GM18909 (cell line): ENCODE results near the gene PTPRN2.
"Not testable (repeated sequence)": the region's sequence is repeated elsewhere in the genome, so short reads cannot be mapped to it uniquely, and the experiment has no call there.

Experiments used
- ATAC-seq: cut with Tn5 transposase; IDR thresholded peaks from one replicate; pipeline ENCODE4 v1.9.1; 2021; ENCODE audit warnings: mild to moderate bottlenecking; ENCODE audit not compliant: unreplicated experiment, poor library complexity

Gene PTPRN2

DNA sequence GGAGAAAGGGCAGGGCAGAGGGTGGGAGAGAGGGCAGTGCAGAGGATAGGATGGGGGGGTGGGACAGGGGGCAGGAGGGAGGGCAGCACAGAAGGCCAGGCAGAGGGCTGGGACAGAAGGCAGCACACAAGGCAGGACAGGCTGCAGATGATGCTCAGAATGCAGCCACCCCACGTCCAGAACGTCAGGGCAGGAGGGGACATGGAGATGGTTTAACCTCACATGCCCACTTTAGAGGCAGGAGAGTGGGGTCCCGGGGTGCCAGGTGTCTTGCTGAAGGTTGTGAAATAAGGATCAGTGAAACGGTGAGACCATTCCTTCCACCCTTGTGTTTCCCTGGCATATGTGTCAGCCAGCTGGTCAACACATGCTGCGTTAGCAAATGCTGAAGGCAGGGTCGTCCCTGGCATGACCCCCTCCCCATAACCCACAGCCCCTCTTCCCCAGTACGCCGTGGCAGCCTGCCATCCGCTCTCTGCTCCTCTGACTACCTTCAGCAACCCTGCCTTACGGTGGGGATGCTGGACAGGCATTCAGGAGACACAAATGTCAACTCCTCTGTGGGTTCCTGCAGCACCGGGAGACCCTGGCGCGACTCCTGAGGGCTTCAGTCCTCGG lies 658.7 kb downstream of the PTPRN2 start:
- ATAC-seq, result no peak

DNA sequence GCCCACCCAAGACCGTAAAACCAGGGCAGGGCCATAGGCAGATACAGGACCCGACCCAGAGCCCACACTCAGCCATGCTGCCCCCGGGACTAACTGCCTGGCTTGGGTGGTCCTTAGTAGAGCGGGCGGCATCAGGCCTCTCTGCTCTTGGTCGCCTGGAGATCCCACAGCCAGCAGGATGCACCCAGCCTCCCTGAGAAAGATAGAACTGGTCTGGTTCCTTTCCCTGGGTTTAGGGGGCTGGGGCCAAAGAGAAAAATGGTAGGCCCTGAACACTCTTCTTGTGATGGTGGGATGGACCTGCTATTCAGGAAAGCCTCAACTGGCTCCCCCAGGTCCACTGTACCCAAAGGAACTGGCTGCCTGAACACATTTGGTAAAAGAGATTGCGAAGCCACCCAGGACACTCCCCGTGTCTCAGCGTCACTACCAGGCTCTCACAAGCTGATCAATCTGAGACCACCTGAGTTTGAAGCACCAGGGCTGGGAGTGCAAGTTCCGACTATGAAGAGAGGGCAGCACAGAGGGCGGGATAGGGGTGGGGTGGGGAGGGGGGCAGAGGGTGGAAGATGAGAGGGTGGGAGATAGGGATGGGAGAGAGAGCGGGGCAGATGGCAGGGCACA lies 659.3 kb downstream of the PTPRN2 start:
- no peak for ATAC-seq

DNA sequence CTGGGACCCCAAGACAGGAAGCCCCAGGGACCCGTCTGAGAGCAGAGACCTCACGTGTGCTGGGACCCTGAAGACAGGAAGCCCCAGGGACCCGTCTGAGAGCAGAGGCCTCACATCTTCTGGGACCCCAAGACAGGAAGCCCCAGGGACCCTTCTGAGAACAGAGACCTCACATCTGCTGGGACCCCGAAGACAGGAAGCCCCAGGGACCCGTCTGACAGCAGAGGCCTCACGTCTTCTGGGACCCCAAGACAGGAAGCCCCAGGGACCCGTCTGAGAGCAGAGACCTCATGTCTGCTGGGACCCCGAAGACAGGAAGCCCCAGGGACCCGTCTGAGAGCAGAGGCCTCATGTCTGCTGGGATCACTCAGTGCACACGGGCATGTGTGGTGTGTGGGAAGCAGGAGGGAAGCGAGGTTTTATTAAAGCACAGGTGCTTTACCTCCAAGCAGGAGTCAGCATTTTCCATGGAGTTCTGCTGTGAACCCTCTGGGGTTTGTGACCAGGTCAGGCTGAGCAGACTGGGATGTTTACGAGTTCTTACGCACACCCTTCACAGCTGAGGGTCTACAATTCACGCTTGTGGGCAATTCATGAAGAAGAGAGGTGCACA lies 660.2 kb downstream of the PTPRN2 start:
- ATAC-seq, result no peak

DNA sequence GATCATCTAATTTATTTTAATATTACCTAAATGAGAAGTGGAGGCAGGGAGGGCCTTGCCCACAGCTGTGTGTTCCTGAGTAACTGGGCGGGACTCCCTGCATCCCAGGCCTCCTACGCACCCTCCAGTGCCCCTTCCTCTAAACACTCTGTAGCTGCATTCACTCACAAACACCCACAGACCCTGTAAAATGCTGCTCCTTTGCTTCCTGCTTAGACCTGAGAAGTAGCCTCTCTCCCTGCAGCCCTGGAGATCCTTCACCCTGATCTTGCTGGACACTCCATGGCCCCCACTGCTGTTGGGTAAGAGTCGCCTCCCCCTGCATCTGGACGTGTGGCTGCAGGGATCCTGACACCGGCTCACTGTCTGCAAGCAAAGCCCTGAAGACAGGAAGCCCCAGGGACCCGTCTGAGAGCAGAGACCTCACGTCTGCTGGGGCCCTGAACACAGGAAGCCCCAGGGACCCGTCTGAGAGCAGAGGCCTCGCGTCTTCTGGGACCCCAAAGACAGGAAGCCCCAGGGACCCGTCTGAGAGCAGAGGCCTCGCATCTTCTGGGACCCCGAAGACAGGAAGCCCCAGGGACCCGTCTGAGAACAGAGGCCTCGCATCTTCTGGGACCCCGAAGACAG lies 661.0 kb downstream of the PTPRN2 start:
- no peak for ATAC-seq

DNA sequence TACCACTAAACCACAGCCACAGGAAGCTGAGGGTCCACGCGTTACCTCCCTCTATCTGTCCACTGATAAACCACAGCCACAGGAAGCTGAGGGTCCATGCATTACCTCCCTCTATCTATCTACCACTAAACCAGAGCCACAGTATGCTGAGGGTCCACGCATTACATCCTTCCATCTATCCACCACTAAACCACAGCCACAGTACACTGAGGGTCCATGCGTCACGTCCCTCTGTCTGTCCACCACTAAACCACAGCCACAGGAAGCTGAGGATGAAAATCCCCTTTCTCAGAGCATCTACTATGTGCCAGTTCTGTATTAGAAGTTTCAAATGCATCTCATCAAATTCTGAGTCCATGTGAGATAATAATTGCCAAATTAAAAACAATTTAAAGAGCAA lies 661.5 kb downstream of the PTPRN2 start:
- no peak for ATAC-seq

DNA sequence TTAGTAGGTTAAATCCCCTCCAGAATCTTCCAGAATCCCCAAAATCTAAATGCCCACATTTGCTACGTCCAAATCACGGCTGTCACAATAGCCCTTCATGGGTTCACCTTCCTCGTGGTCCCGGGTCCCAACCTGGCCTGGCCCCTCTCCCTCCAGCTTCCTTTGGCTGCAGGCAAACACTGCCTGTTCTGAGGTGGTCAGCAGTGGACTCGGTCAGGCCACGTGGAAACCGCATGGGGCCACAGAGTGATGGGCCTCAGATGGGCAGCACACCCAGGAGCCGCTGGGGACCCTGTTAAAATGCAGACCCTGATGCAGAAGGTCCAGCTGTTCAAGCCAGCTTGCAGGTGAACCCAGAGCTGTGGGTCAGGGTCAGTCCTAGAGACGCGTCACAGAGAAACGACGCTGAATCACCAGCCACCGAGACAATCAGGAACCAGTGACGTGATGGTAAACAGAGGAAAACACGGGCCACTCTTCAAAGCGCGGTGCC lies 662.2 kb downstream of the PTPRN2 start:
- no peak for ATAC-seq

DNA sequence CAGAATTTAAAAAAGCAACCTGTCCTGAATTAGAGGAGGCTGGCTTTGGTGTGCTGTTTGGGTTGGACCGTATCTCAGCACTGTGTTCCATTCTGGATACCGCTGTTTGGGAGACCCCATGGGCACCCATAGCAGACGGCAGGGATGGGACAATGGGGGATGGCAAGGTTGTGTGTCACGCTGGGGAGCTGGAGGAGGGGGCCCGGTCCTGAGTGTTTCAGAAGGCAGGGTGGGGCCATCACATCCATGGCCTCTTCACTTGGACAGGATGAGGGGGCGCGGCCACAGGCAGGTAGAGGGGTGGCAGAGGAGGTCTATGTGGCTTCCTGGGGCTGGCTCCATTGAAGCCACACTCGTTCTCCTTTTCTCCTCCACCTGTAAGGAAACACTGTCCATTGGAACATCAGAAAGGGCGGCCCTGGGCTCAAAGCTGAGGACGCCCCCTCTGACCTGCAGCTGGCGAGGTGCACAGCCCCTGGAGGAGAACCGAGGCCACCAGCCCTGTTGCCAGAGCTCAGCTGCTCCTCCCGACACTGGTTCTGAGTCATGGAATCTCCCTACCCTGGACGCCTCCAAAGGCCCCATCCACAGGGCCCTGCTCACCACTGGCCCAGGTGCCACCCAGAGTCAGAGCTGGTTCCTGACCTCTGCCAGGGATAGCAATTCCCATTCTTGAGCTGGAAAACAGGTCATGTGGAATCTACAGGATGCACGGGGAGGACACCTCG lies 663.6 kb downstream of the PTPRN2 start:
- no peak for ATAC-seq

DNA sequence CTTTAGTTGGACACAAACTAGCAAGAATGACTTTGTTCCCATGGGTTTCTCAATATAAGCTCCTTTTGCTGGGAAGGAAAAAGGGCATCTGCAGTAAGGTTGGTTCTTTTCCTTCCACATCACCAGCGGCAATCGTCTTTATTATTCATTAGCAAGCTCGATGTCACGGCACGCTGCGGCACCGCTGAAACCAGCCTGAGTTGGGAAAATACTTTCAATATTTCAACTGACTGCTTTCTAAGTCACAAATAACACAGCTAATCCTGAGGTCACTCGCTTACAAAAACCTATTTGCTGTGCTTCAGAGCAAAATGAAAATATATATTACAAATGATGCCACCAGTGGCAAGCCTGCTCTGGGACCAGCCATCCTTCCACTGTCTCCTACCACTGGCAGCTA lies 665.0 kb downstream of the PTPRN2 start:
- ATAC-seq, result no peak

DNA sequence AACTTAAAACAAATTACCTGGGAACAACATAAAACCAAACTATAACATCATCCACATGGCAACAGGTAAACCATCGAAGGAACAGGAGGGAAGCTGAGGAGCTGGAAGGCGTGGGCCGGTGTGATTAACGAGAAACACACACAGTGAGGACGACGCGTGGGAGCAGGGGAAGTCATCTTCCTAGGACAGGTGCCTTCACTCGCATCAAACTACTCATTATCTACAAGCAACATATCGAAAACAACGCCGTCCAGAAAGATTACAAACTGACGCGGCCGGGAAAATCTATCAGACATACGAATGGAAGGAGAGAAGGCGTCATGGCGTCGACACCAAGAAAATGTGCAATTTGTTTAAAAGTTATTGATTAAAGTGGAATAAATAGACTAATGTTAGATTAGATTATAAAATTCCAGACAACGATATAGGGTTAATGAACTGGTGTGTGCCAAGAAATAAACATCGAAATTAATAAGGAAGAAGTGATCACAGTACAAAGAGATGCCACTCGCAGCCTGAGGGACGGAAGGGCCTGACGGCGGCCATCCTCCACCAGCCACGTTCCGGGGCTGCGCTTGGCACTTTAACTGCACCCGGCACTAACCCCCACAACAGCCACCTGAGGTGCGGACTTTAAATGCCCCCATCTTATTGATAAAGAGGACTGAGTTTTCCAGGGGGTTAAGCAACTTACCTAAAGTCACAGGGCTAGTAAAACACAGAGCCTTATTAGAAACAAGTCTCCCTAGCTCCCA lies 669.1 kb downstream of the PTPRN2 start:
- no peak for ATAC-seq

DNA sequence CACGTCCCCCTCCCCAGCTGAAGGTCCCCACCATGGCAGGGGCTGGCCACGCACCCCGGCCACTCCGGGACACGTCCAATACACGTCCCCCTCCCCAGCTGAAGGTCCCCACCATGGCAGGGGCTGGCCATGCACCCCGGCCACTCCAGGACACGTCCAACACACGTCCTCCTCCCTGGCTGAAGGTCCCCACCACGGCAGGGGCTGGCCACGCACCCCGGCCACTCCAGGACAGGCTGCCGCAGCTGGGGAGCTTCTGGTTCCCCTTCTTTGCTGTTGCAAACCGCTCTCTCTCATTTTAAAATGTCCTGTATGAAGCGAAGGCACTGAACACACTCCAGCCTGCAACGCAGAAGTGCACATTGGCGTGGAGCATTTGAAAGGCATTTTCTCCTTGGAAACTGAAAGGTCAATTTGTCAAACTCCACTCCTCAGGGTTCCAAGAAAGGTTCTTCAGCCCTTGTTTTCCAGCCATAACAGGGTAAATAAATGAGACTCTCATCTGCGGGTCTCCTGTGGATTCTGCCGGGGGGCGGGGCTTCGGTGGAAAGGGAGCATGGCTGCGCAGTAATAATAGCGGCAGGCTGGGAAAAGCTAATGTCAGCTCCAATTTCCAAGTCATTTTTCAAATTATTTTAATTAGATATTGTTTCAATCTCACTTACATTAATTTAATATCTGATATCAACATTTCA lies 670.5 kb downstream of the PTPRN2 start:
- ATAC-seq, result no peak

DNA sequence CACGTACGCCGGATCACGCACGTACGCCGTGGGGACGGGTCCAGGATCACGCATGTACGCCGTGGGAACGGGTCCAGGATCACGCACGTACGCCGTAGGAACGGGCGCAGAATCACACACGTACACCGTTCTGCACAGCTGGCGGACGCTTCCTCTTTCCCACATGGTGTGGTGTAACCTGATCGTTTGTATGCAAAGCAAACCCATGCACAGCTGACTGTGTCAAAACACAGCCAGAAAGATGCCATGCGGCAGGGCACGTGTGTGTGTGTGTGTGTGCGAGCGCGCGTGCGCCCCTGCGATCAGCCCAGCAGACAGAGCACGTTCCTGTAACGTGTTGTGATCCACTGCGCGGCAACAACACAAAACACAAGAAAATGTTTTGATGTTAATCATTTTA lies 677.2 kb downstream of the PTPRN2 start:
- ATAC-seq, result no peak

DNA sequence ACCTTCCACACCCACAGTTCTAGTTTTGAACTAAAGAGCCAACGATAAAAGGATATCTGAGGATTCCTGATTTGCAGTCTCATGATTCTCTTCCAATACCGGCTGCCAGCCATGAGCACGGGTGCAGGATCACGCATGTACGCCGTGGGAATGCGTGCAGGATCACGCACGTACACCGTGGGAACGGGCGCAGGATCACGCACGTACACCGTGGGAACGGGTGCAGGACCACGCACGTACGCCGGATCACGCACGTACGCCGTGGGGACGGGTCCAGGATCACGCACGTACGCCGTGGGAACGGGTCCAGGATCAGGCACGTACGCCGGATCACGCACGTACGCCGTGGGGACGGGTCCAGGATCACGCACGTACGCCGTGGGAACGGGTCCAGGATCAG lies 677.6 kb downstream of the PTPRN2 start:
- ATAC-seq, result not testable (repeated sequence)

DNA sequence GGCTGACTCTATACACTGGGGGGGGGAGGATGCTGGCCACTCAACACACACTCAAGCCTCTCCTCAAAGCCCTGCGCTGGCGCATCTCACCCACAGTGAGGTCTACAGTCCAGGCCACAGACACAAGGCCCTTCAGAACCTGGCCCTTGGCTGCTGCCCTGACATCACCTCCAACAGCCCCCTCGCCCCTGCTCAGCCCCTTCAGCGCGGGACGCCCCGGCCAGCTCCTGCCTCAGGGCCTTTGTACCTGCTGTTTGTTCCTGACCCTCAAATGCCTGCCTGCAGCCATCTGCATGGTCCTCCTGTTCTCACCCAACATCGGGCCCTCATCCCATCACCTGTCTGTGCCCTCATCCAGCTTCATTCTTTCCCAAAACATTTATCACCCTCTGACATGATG lies 678.3 kb downstream of the PTPRN2 start:
- no peak for ATAC-seq

DNA sequence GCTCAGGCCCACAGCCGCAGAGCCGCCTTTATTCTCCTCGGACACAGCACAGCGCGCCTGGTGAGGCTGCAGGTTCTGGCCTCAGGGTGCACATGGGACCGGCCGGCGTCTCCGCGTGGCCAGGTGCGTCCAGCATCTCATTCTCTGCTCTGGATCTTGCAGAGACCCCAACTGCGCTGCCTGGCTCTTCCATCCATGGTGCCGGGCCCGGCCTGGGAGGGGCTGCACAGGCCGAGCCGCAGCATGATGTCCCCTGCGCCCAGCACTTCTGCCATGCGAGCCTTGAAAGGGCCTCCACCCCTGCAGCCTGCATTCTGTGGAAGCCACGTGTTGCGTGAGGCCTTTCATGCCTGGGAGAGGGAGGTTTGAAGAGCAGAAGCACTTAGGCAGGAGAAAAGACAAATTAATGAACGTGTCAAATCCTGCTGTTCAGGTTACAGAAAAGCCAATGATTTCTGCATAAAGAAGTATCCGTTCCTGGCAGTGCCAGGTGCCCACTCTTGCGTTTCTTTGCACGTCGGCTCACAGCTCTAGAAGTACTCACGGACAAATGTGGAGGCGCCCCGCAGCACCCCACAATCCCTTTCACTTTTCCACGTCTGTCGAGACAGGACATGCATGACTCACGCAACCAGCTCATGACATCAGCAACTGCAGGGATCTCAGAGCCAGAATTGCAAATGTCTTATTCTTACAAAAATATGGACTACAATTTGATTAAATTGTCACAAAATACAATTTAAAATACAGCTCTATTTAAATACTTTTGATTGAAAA lies 679.4 kb downstream of the PTPRN2 start:
- no peak for ATAC-seq

DNA sequence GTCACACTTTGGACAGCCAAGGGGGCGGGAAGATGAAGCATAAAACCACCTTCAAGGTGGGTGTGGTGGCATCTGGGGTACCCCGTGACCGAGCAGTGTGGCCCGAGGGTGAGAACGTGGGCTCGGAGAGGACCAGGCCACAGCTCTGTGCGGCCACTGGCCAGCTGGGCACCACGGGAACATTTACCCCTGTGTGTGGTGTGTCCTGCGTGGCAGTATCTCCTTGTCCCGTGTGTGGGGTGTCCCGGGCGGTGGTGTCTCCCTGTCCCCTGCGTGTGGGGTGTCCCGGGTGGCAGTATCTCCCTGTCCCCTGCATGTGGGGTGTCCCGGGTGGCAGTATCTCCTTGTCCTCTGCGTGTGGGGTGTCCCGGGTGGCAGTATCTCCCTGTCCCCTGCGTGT lies 680.5 kb downstream of the PTPRN2 start:
- ATAC-seq, result no peak

DNA sequence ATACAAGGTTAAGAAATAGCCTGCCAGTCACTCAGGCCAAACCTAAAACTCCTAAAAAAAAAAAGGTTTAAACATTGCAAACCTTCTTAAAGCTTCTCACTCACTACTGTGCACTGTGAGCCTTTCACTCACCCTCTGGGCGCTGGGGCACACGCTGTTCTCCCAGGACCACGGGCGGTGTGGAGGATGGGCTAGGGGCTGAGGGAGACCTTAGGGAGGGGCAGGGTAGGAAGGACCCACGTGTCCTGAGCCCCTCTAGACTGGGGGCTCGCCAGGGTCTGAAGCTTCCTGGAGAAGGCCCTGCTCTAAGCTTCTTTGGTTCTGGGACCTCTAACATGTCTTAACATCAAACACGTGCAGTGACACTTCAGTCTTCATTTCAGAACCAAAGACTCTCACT lies 681.0 kb downstream of the PTPRN2 start:
- ATAC-seq, result no peak

DNA sequence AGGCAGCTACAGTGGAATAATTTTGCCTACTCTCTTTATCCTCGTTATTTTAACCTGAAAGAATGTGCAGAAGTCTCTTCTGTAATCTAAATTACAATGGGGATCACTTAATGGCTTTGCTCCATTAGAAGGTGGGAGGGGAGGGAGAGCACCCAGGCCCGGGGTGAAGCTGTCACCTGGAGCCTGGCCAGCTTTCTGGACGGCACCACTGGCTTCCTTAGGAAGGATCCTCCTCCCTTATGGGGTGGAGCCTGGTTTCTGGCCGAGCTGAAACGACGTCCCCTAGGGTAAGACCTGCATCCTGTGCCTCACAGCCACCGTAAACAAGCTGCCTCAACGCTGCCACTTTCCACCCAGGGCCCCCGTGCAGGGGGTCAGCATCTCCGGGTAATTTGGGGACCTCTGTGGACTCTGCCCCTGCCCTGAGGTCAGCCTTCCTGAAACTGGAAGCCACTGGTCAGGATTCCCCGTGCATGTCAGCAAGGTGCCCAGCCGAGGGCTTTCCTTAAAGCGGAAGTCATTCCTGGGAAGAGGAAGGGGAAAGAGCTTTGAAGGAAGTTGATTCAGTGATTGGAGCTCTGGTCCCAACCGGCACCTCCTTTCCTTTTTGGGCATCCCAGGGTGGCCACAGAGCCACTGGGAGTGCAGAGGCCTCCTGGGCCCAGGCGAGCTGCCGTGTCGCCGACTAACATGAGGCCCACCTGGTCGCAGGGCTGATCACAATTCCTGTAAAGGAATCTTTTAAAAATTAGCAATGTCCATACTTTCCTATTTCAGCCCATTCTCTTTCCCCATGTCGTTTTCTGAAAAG lies 681.8 kb downstream of the PTPRN2 start:
- no peak for ATAC-seq
